HEK293 (cell line): ENCODE results near the gene GBGT1.

Source experiments
- CTCF ChIA-PET: fragments of 350-600 bp; formaldehyde crosslinking; extraction: SDS; loops from one replicate; lab custom pipeline; 2021; ENCODE audit warnings: antibody characterized with exemption; lab: Yijun Ruan, JAX
- POLR2A ChIA-PET: fragments of 300-600 bp; formaldehyde crosslinking; extraction: SDS; loops from one replicate; lab custom pipeline; 2020; ENCODE audit warnings: antibody characterized with exemption, inconsistent platforms; lab: Yijun Ruan, JAX
- H3K27ac ChIP-seq: fragments of 200-500 bp; sonication (Bioruptor generic); 2 replicates; pipeline ENCODE4 v1.5.1; 2014; ENCODE audit warnings: low read depth, low read length, control low read depth, inconsistent platforms; ENCODE audit errors: extremely low read depth
- H3K36me3 ChIP-seq, 2 experiments: fragments of 200-500 bp in 1 of 2; sonication (Bioruptor generic) in 1 of 2; 1 replicate in 1 of 2; 2 replicates in 1 of 2; pipeline ENCODE4 v1.5.1; 2014 to 2017; ENCODE audit warnings: inconsistent platforms in 2 of 2, low read length in 2 of 2; ENCODE audit not compliant: control insufficient read depth in 2 of 2, insufficient read depth in 1 of 2
- H3K4me1 ChIP-seq: fragments of 200-500 bp; sonication (Bioruptor generic); 2 replicates; pipeline ENCODE4 v1.5.1; 2014; ENCODE audit warnings: mild to moderate bottlenecking, low read length, inconsistent platforms; ENCODE audit not compliant: control insufficient read depth, insufficient read depth
- H3K4me3 ChIP-seq: 2 replicates; pipeline ENCODE4 v1.5.1; 2011; ENCODE audit warnings: low read depth, mild to moderate bottlenecking, control low read depth, low read length, moderate library complexity
- H3K9me3 ChIP-seq: fragments of 200-500 bp; sonication (Bioruptor generic); 2 replicates; pipeline ENCODE4 v1.5.1; 2014; ENCODE audit warnings: low read depth, low read length, inconsistent platforms; ENCODE audit not compliant: control insufficient read depth, insufficient read depth
- GLIS1 ChIP-seq: fragments of 450-650 bp; formaldehyde crosslinking; IDR thresholded peaks from 2 replicates; pipeline ENCODE4 v1.5.1; 2016; ENCODE audit warnings: missing biosample characterization, missing genetic modification characterization
- KLF1 ChIP-seq: fragments of 450-650 bp; formaldehyde crosslinking; IDR thresholded peaks from 2 replicates; pipeline ENCODE4 v1.5.1; 2016; ENCODE audit warnings: missing biosample characterization, missing genetic modification characterization
- KLF8 ChIP-seq: fragments of 450-650 bp; formaldehyde crosslinking; IDR thresholded peaks from 2 replicates; pipeline ENCODE4 v1.5.1; 2016; ENCODE audit warnings: missing biosample characterization, missing genetic modification characterization
- KLF9 ChIP-seq: fragments of 450-650 bp; formaldehyde crosslinking; IDR thresholded peaks from 2 replicates; pipeline ENCODE4 v1.5.1; 2016; ENCODE audit warnings: missing biosample characterization, missing genetic modification characterization, low read depth
- ZBTB20 ChIP-seq: fragments of 450-650 bp; formaldehyde crosslinking; IDR thresholded peaks from 2 replicates; pipeline ENCODE4 v1.5.1; 2016; ENCODE audit warnings: missing biosample characterization, missing genetic modification characterization
- ZBTB26 ChIP-seq: fragments of 450-650 bp; formaldehyde crosslinking; optimal IDR thresholded peaks from 2 replicates; pipeline ENCODE3; 2016; ENCODE audit warnings: missing biosample characterization, mild to moderate bottlenecking, missing genetic modification characterization
- ZBTB6 ChIP-seq: fragments of 450-650 bp; formaldehyde crosslinking; IDR thresholded peaks from 2 replicates; pipeline ENCODE4 v1.5.1; 2017; ENCODE audit warnings: missing biosample characterization, missing genetic modification characterization
- ZBTB8A ChIP-seq: fragments of 450-650 bp; formaldehyde crosslinking; IDR thresholded peaks from 2 replicates; pipeline ENCODE4 v1.5.1; 2016; ENCODE audit warnings: missing biosample characterization, missing genetic modification characterization
- ZFP37 ChIP-seq: fragments of 450-650 bp; formaldehyde crosslinking; IDR thresholded peaks from 2 replicates; pipeline ENCODE4 v1.5.1; 2016; ENCODE audit warnings: missing biosample characterization, missing genetic modification characterization
- ZNF114 ChIP-seq: fragments of 450-650 bp; formaldehyde crosslinking; IDR thresholded peaks from 2 replicates; pipeline ENCODE4 v1.5.0; 2017; ENCODE audit warnings: missing biosample characterization, missing genetic modification characterization
- ZNF214 ChIP-seq: fragments of 450-650 bp; formaldehyde crosslinking; IDR thresholded peaks from 2 replicates; pipeline ENCODE4 v1.5.1; 2017; ENCODE audit warnings: missing biosample characterization, mild to moderate bottlenecking, missing genetic modification characterization, borderline replicate concordance
- ZNF248 ChIP-seq: fragments of 450-650 bp; formaldehyde crosslinking; IDR thresholded peaks from 2 replicates; pipeline ENCODE4 v1.5.1; 2017; ENCODE audit warnings: missing biosample characterization, missing genetic modification characterization
- ZNF394 ChIP-seq: fragments of 450-650 bp; formaldehyde crosslinking; IDR thresholded peaks from 2 replicates; pipeline ENCODE4 v1.5.1; 2016; ENCODE audit warnings: missing biosample characterization, missing genetic modification characterization, mild to moderate bottlenecking, moderate library complexity, borderline replicate concordance
- ZNF518A ChIP-seq: fragments of 450-650 bp; formaldehyde crosslinking; conservative IDR thresholded peaks from 2 replicates; pipeline ENCODE4 v1.5.1; 2016; ENCODE audit warnings: low read depth, missing biosample characterization, missing genetic modification characterization
- ZNF624 ChIP-seq: fragments of 450-650 bp; formaldehyde crosslinking; IDR thresholded peaks from 2 replicates; pipeline ENCODE4 v1.5.1; 2017; ENCODE audit warnings: missing biosample characterization, missing genetic modification characterization
- ZNF701 ChIP-seq: fragments of 450-650 bp; formaldehyde crosslinking; IDR thresholded peaks from 2 replicates; pipeline ENCODE4 v1.5.1; 2016; ENCODE audit warnings: missing biosample characterization, missing genetic modification characterization
- ZNF843 ChIP-seq: fragments of 450-650 bp; formaldehyde crosslinking; IDR thresholded peaks from 2 replicates; pipeline ENCODE4 v1.5.1; 2016; ENCODE audit warnings: missing biosample characterization, missing genetic modification characterization
- TF ChIP-seq, protein P1 (sequence below): fragments of 450-650 bp; formaldehyde crosslinking; conservative IDR thresholded peaks from 2 replicates; pipeline ENCODE4 v1.5.1; 2016; ENCODE audit warnings: low read depth, missing biosample characterization, missing genetic modification characterization
- TF ChIP-seq, protein P2 (sequence below): IDR thresholded peaks from 2 replicates; pipeline ENCODE4 v1.6.1; 2011; ENCODE audit warnings: mild to moderate bottlenecking, low read depth, low read length, borderline replicate concordance

GBGT1 gene

DNA sequence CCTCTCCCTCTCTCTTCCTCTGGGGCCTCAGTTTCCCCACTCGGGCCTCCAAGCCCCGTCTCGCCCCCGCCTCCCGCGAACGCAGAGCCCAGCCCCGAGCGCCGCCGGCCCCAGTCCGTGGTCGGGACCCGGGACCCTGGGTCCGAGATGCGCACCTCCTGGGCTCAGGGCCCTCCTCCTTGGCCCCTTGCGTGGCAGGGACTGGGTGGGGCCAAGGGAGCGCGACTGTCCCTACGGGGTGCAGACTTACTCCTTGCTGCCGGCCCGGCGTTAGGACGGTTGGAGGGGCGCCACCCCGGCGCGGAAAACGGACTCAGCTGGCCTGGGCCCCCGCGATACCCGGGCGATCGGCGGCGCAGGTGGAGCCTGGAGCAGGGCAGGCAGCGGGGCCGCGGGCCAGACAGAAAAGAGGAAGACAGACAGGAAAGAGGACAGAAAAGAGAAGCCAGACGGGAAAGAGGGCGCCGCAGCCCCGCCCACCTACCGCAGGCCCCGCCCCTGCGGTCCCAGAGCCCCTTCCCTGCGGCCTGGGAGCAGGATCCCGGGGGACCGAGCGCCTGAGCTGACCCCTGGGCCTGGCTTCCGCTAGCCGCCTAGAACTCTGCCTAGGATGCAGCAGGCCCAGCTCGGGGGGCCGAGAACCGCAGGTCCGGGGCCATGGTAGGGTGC, at the start of gene GBGT1:
Gene GBGT1 (minus strand): TSS at position 411 of the 669 bp plus-strand sequence. CDS start 1,502 bp downstream, outside the sequence.
- Histone ChIP-seq H3K4me3 (peak within 1 kb of the TSS; percentile 53), H3K4me1 (no peaks in the 10 kb centered on the region), H3K9me3 (no peaks in the 10 kb centered on the region), H3K36me3 (no peaks in the 10 kb centered on the region), H3K27ac (peak within 1 kb of the TSS; percentile 56)
- ChIA-PET POLR2A (interaction anchor here (0.5 to 0.8 kb wide), 2 partner anchors 187 to 879 kb away, joined by 3 read pairs; no protein-coding TSS in a partner anchor), CTCF (interaction anchor here (0.5 to 1.0 kb wide), 2 partner anchors 19 to 200 kb away, joined by 3 to 12 read pairs; no protein-coding TSS in a partner anchor)
- TF ChIP-seq KLF9 (tag by site-specific recombination) (peak; percentile 46; the same call in 1 of the 2 replicates), KLF1 (tag by site-specific recombination) (0 out of 2 replicates have a peak, but pooled peaks have one; percentile 10), GLIS1 (tag by site-specific recombination) (0 out of 2 replicates have a peak, but pooled peaks have one; percentile 10), ZBTB20 (peak; percentile 70; the same call in 1 of the 2 replicates)
- TF ChIP-seq, protein P1, sequence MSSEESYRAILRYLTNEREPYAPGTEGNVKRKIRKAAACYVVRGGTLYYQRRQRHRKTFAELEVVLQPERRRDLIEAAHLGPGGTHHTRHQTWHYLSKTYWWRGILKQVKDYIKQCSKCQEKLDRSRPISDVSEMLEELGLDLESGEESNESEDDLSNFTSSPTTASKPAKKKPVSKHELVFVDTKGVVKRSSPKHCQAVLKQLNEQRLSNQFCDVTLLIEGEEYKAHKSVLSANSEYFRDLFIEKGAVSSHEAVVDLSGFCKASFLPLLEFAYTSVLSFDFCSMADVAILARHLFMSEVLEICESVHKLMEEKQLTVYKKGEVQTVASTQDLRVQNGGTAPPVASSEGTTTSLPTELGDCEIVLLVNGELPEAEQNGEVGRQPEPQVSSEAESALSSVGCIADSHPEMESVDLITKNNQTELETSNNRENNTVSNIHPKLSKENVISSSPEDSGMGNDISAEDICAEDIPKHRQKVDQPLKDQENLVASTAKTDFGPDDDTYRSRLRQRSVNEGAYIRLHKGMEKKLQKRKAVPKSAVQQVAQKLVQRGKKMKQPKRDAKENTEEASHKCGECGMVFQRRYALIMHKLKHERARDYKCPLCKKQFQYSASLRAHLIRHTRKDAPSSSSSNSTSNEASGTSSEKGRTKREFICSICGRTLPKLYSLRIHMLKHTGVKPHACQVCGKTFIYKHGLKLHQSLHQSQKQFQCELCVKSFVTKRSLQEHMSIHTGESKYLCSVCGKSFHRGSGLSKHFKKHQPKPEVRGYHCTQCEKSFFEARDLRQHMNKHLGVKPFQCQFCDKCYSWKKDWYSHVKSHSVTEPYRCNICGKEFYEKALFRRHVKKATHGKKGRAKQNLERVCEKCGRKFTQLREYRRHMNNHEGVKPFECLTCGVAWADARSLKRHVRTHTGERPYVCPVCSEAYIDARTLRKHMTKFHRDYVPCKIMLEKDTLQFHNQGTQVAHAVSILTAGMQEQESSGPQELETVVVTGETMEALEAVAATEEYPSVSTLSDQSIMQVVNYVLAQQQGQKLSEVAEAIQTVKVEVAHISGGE (tag by site-specific recombination): no peak
- TF ChIP-seq, protein P2, sequence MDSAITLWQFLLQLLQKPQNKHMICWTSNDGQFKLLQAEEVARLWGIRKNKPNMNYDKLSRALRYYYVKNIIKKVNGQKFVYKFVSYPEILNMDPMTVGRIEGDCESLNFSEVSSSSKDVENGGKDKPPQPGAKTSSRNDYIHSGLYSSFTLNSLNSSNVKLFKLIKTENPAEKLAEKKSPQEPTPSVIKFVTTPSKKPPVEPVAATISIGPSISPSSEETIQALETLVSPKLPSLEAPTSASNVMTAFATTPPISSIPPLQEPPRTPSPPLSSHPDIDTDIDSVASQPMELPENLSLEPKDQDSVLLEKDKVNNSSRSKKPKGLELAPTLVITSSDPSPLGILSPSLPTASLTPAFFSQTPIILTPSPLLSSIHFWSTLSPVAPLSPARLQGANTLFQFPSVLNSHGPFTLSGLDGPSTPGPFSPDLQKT: no peak

GRCh38 chr9:133210609-133211008, 46.9 kb upstream of the GBGT1 start:
- Histone ChIP-seq H3K9me3 (no peaks in the 10 kb centered on the region), H3K27ac (no peak overlapping the region), H3K4me1 (no peaks in the 10 kb centered on the region), H3K36me3 (no peaks in the 10 kb centered on the region), H3K4me3 (no peak overlapping the region)
- ChIA-PET CTCF (no interaction called here), POLR2A (no interaction called here)
- TF ChIP-seq ZBTB26 (tag by site-specific recombination): no peak
- TF ChIP-seq ZNF518A: no peak
- TF ChIP-seq ZNF214: no peak
- no peak for TF ChIP-seq ZNF843 (tag by site-specific recombination)
- no peak for TF ChIP-seq KLF8 (tag by site-specific recombination)
- no peak for TF ChIP-seq ZNF394 (tag by site-specific recombination)
- TF ChIP-seq ZNF114 (tag by site-specific recombination): no peak
- TF ChIP-seq ZNF701: no peak
- TF ChIP-seq ZNF248 (tag by site-specific recombination): no peak
- no peak for TF ChIP-seq ZBTB20
- no peak for TF ChIP-seq ZBTB8A (tag by site-specific recombination)
- no peak for TF ChIP-seq ZBTB6 (tag by site-specific recombination)
- TF ChIP-seq ZNF624: no peak
- no peak for TF ChIP-seq ZFP37
